Activated T-cell treated with anti-CD3 and anti-CD28 coated beads, Interleukin-2, amount 50 U/mL, for 72 hours (primary cell): ENCODE results near the gene FRMD1. TPM values are rescaled to one million over a fixed set of nuclear protein-coding genes. Genes with fewer than 3 reads are reported as not detected.

Source experiments
- ATAC-seq, 2 donors: fragments of 150-1000 bp; cut with Tn5 transposase; replicated peaks in 1 of 2; 2 replicates each; pipeline ENCODE4 v1.10.0; 2021; ENCODE audit warnings: moderate library complexity in 2 of 2, mild to moderate bottlenecking in 1 of 2
- DNase-seq, 2 donors: peaks; one replicate each; pipeline ENCODE4 v3.0.0; 2021 to 2022; ENCODE audit warnings: mixed read lengths in 1 of 2
- H3K27ac Mint-ChIP-seq: one replicate; pipeline ENCODE4 v1.8.0; 2022; ENCODE audit warnings: mild to moderate bottlenecking, moderate library complexity, mixed read lengths
- H3K27me3 Mint-ChIP-seq: one replicate; pipeline ENCODE4 v1.8.0; 2022; ENCODE audit warnings: low read depth, mixed read lengths
- H3K36me3 Mint-ChIP-seq, 2 donors: one replicate each; pipeline ENCODE4 v1.8.0; 2022; ENCODE audit warnings: mixed read lengths in 2 of 2, mild to moderate bottlenecking in 1 of 2; ENCODE audit not compliant: insufficient read depth in 2 of 2
- H3K4me1 Mint-ChIP-seq: one replicate; pipeline ENCODE4 v1.8.0; 2022; ENCODE audit warnings: low read depth, mixed read lengths
- H3K4me3 Mint-ChIP-seq, 2 donors: one replicate each; pipeline ENCODE4 v1.8.0; 2022; ENCODE audit warnings: mild to moderate bottlenecking in 2 of 2, mixed read lengths in 2 of 2, moderate library complexity in 2 of 2
- H3K9me3 Mint-ChIP-seq, 2 donors: one replicate each; pipeline ENCODE4 v1.8.0; 2022; ENCODE audit warnings: mixed read lengths in 2 of 2
- total RNA-seq, 2 donors: library from RNA; stranded (reverse); gene quantifications; one replicate each; pipeline ENCODE4 v1.2.3, GENCODE V29; 2022

The FRMD1 gene
- total RNA-seq, 2 donors from 2014 or later = 0.05 to 0.09 TPM

DNA sequence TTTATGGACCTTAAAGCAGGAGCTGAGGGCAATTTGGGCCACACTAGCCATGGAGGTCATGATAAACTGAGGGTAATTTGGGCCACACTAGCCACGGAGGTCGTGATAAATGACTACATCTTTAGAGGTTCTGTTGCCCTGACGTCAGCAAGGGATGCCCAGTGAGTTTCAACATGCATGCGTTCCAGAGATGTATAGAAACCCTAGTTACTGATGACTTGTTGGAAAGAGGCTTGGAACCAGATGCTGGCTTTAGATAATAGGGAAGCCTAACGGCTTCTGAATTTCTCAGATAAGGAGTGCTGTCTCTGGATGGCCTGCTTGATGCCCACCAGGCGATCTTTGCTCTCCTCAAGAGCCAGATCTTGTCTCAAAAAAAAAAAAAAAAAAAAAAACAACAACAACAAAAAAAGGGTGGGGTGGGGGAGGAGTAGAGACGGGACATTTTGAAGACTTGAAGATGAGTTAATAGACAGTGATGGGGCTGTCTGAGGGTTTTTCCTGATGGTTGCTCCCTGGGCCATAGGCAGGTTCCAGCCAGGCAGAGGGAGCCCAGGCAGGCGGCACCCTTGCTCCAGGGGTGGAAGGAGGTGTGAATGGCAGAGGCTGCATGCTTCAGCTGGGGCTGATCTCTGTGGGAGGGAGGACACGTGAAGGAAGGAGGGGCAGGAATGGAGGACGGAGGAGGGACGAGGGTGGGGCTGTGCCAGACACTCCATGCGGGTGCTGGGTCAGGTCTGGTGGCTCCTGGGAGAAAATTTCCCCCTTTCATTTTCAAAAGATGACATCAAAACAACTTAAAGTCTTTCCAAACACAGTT lies 27.0 kb upstream of the FRMD1 start:
- DNase-seq = no peak
- no peaks in the 10 kb centered on the region for H3K9me3 Mint-ChIP-seq
- H3K36me3 Mint-ChIP-seq = no peaks in the 10 kb centered on the region
- no peak overlapping the region for H3K27ac Mint-ChIP-seq
- H3K4me1 Mint-ChIP-seq = no peaks in the 10 kb centered on the region
- no peak for ATAC-seq
- peaks cover 48% of the 10 kb centered on the region for H3K27me3 Mint-ChIP-seq
- no peak overlapping the region for H3K4me3 Mint-ChIP-seq

DNA sequence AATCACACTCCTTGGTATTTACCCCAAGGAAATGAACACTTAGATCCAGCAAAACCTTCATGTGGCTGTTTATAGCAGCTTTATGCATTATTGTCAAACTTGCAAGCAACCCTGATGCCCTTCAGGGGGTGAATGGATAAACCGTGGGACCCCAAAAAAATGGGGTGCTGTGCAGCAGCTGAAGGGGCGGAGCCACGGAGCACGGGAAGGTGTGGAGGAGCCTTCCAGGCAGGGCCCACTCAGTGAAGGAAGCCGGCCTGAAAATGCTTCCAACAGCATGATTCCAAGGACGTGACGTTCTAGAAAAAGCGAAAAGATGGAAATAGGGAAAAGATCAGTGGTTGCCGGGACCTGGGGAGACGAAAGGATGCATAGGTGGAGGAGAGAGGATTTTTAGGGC lies 25.6 kb upstream of the FRMD1 start:
- H3K4me1 Mint-ChIP-seq = no peaks in the 10 kb centered on the region
- H3K9me3 Mint-ChIP-seq = no peaks in the 10 kb centered on the region
- no peaks in the 10 kb centered on the region for H3K36me3 Mint-ChIP-seq
- H3K27me3 Mint-ChIP-seq = peaks cover 53% of the 10 kb centered on the region
- DNase-seq (no peak), ATAC-seq (no peak)
- no peak overlapping the region for H3K27ac Mint-ChIP-seq
- no peak overlapping the region for H3K4me3 Mint-ChIP-seq

DNA sequence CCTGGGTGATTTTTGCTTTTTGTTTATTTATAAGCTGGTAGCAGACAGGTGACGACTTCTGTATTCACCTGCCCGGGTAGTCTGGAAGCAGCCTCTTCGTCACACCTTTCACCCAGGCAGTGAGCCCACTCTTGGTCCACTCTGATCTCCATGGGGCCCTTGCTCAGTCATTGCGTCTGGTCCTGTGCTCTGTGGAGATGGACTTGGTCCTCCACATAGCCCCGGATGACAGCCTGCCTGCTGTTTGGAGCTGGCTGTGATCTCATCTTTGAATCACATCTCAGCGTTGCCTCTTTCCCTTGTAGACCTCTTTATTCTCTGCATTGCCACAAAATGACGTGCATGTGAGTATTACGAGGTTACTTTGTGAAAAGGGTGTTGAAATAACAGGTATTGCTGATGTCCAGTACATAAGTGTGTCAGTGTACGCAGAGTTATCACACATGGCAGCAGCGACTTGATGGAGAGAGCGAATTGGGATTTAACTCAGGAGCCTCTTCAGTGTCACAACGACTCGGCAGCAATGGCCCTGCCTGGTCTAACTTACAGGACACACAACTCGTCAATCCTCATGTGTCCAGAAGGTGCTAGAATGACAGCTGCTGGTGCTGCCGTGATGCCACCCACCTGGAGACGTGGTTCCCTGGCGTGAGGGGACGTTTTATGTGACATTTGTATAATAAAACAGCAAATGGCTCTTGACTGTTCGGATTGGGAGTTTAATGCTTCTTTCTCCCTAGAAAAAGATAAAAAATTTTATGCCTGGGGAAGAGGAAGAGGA lies 24.2 kb upstream of the FRMD1 start:
- H3K4me3 Mint-ChIP-seq = no peak overlapping the region
- H3K27ac Mint-ChIP-seq = no peak overlapping the region
- H3K36me3 Mint-ChIP-seq = no peaks in the 10 kb centered on the region
- DNase-seq (no peak), ATAC-seq (no peak)
- H3K4me1 Mint-ChIP-seq = no peaks in the 10 kb centered on the region
- H3K27me3 Mint-ChIP-seq = peaks cover 43% of the 10 kb centered on the region
- no peaks in the 10 kb centered on the region for H3K9me3 Mint-ChIP-seq

DNA sequence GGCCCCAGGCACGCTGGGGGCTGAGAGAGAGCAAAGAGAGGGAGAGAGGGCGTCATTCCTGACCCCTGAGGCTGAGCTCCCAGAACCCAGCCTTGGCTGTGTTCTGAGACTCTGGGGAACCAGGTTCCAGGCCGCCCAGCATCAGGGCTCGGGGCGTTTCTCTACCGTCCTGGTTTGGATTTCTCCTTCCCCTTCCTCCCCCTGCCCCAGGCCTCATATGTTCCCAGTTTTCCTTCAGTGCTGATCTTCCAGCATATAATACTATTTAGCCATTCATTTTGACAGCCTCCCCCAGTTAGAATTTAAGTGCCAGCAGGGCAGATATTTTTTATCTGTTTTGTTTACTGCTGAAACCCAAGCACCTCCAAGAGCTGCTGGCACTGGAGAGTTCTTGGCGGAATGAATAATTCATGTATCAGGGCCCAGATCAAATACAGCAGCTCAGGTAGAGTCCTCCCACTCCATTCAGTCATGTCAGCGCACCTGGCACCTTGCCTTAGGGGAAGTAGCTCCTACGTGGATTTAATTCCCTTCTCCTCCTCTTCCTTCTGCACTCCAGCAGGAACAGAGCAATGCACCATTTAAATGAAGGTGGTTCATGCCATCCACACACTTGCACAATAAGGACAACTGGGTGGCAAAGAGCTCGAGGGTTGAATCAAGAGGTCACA lies 23.4 kb upstream of the FRMD1 start:
- no peaks in the 10 kb centered on the region for H3K9me3 Mint-ChIP-seq
- no peaks in the 10 kb centered on the region for H3K36me3 Mint-ChIP-seq
- ATAC-seq (no peak), DNase-seq (no peak)
- no peaks in the 10 kb centered on the region for H3K4me1 Mint-ChIP-seq
- H3K27me3 Mint-ChIP-seq = peaks cover 43% of the 10 kb centered on the region
- no peak overlapping the region for H3K4me3 Mint-ChIP-seq
- no peak overlapping the region for H3K27ac Mint-ChIP-seq

DNA sequence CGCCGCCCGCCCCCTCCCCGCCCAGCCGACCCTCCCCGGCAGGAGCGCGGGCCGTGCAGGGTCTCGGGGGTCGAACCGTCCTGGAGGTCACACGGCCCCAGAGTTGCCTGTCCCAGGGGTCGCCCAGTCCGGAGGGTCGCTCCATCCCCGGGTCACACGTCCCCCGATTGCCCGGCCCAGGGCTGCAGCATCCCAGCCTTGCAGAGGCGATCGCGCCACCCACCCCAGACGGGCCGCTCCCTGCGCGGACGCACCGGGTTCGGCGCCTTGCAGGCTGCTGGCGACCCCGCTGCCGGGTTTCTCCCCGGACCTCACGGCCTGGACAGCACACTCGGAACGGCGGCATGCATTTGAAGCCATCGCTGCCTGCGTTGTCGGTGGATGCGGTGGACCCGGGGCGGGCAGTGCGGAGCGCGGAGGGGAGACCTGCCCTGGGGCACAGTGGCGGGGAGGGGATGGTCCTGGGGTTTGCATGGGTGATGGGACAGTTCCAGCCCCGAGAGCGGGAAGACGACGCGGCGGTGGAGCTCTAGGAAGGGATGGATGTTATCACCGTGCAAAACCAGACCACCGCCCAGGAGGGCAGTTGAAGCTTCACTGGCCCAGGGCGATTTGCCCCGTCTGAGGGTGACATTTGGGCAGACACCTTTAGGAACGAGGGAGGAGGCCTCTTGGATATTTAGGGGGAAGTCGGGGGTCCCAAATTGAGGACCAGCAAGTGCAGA lies 22.7 kb upstream of the FRMD1 start:
- no peaks in the 10 kb centered on the region for H3K4me1 Mint-ChIP-seq
- H3K27me3 Mint-ChIP-seq = peaks cover 43% of the 10 kb centered on the region
- no peak for ATAC-seq
- no peak overlapping the region for H3K4me3 Mint-ChIP-seq
- H3K36me3 Mint-ChIP-seq = no peaks in the 10 kb centered on the region
- no peak for DNase-seq
- H3K27ac Mint-ChIP-seq = no peak overlapping the region
- no peaks in the 10 kb centered on the region for H3K9me3 Mint-ChIP-seq

DNA sequence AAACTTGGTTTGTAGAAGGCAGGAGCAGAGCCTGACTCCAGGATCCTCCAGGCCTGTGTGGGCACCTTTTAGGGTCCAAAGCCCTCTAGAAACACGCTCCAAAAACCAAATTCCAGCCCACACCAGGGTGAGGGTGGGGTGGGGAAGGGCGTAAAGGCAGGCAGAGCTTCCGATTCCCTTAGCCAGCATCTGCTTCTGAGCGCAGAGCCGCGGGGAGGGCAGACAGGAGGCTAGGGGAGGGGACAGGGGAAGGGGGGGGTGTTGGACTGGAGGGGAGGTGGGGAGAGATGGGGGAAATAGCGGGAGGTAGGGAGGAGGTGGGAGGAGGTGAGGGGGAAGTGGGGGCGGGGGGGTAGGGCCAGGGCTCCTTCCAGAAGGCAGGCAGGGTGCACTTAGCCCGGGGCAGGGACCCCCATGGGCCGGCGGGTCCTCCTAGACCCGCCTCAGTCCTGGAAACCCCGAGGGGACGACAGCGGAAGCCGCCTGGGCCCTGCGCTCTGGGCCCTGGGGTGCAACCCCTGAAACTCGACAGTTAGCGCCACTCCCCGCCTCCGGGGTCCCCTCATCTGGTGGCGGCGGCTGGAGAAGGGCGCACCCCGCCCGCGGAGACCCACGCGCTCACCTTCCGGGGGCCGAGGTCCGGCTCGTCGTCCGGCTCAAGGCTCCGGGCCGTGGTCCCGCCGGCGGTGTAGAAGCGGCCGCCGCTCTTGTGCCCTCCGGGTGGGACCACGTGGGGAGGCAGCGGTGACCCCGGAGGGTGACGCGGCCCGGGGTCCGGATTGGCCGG lies 22.0 kb upstream of the FRMD1 start:
- DNase-seq (no peak), ATAC-seq (no peak)
- H3K4me3 Mint-ChIP-seq = no peak overlapping the region
- H3K27ac Mint-ChIP-seq = no peak overlapping the region
- H3K4me1 Mint-ChIP-seq = no peaks in the 10 kb centered on the region
- H3K36me3 Mint-ChIP-seq = no peaks in the 10 kb centered on the region
- no peaks in the 10 kb centered on the region for H3K9me3 Mint-ChIP-seq
- H3K27me3 Mint-ChIP-seq = peaks cover 43% of the 10 kb centered on the region

DNA sequence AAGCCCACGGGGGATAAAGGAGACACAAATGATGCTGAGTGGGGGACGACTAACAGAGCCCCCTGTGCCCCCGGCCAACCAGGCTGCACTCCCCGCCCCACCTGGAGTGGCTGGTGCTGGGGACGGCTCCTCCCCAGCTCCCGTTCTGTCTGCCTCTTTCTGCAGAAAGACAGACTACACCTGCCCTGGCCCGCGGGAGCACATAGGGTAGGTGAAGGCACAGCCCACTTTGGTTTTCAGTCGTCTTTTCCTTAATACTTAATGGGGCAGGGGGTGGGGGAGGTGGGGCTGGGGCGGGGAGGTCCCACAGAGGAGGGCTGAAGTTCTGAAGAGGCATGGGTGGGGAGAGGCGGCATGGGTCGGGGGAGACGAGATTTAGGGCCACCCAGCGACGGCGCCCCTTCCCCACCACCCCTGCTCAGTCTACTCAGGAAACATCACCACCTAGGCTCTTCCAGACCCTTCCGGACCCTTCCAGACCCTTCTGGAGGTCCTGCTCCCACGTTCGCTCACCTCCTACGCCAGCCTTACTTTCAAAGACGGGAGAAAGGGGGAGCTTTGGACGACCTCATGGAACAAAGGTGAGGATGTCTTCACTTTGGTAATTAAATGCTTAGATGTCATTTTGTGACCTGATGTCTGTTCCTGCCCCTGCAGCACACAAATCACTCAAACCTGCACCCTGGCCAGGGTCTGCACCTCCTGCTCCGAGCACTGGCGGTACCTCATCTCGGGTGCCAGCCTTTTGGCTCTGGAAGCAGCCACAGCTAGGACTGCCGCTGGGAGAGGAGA lies 21.2 kb upstream of the FRMD1 start:
- H3K27me3 Mint-ChIP-seq = peaks cover 39% of the 10 kb centered on the region
- H3K36me3 Mint-ChIP-seq = no peaks in the 10 kb centered on the region
- ATAC-seq = no peak
- H3K9me3 Mint-ChIP-seq = no peaks in the 10 kb centered on the region
- H3K27ac Mint-ChIP-seq = no peak overlapping the region
- DNase-seq = no peak
- no peaks in the 10 kb centered on the region for H3K4me1 Mint-ChIP-seq
- no peak overlapping the region for H3K4me3 Mint-ChIP-seq

DNA sequence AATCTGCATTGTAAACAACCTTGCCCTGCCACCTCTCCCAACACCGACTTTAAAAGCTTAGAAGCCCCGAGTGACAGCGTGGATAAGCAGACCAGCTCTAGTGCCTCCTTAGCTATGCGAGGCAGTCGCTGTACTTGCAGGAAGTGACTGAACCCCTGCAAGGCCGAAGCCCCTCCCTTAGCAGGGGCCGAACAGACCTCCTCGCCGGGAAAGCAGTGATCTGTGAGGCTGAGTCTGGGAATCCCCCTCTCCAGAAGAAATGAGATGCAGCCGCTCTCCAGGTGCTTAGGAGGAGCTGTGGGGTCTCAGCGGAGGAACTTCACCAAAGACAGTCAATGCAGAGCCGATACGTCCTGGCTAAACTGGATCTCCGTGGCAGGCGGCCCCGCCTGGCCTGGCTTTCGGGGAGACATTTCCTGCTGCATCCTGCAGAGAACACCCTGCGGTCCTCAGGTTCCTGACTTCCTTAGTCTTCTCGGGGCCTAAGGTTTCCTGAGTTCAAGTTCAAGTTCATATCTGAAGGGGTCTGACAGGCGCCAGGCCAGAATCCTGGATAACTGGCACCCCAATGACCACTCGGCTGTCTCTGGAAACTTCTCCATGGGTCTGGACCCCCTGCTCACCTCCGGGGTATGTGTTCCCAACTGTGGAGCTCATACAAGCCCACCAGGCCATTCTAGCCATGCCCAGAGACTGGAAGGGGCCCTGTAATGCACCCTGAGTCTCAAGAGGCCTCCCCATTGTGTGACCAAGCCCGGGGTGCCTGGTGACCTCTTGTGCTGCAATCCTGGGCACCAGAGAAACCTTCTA lies 20.4 kb upstream of the FRMD1 start:
- ATAC-seq = no peak
- H3K27ac Mint-ChIP-seq = no peak overlapping the region
- H3K27me3 Mint-ChIP-seq = peaks cover 31% of the 10 kb centered on the region
- no peak overlapping the region for H3K4me3 Mint-ChIP-seq
- H3K36me3 Mint-ChIP-seq = no peaks in the 10 kb centered on the region
- DNase-seq = no peak
- H3K4me1 Mint-ChIP-seq = no peaks in the 10 kb centered on the region
- H3K9me3 Mint-ChIP-seq = no peaks in the 10 kb centered on the region

DNA sequence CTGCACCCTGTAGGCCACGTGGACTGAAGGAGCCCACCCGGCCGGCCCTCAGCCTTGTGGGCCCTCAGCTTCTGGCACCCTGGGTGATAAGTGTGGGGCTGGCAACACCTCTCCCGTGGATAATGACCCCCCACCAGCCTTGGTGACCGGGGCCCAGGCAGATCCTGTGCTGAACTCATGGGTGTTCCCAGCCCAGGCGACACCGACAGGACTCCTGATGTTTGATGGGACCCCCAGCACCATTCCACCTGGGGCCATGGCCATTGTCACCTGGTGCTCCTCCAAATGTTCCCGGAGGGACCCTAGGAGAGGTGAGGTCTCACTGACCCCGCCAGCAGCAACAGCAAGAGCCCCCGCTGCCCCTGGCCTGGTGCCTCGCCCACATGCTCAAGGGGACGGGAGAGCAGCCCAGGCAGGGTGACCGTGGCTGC lies 19.4 kb upstream of the FRMD1 start:
- no peaks in the 10 kb centered on the region for H3K4me1 Mint-ChIP-seq
- H3K4me3 Mint-ChIP-seq = no peak overlapping the region
- no peaks in the 10 kb centered on the region for H3K9me3 Mint-ChIP-seq
- no peaks in the 10 kb centered on the region for H3K36me3 Mint-ChIP-seq
- peaks cover 22% of the 10 kb centered on the region for H3K27me3 Mint-ChIP-seq
- no peak for DNase-seq
- no peak overlapping the region for H3K27ac Mint-ChIP-seq
- no peak for ATAC-seq

DNA sequence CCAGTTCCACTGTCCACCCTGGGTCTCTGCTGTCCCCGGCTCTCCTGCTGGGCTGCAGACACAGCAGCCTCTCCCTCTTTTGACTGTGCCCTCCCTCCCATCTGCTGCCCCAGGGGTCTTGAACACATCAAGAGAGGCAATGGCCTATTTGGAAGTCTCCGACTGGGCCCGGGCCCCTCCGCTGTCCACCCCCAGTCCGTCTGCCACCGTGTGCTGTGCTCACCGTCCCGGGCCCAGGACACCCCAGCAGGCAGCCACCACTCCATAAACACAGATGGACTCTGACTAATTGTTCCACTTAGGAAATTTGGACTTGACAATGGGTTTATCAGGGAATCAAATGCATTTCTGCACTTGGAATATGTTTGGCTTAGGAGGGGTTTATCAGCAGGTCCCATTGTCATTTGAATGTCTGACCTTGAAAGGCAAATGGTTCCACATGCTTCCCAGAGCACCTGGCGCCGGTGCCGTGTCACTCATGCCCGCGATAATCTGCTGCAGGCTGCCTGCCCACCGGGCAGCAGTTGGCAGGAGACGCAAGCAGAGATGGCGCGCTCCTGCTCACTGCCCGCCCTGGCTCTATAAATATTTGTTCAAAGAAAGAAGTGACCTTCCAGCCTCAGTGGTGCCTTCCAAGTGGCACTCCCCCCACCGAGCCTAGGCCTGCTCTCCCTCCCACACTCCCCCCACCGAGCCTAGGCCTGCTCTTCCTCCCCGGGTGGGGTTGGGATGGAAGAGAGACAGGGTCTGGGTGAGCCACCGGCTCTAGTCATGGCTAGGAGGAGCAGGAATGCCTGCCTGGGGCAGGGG lies 18.8 kb upstream of the FRMD1 start:
- DNase-seq (no peak), ATAC-seq (no peak)
- H3K27ac Mint-ChIP-seq = no peak overlapping the region
- H3K36me3 Mint-ChIP-seq = no peaks in the 10 kb centered on the region
- no peaks in the 10 kb centered on the region for H3K4me1 Mint-ChIP-seq
- H3K27me3 Mint-ChIP-seq = peaks cover 16% of the 10 kb centered on the region
- H3K9me3 Mint-ChIP-seq = peaks cover 0 to under 1% of the 10 kb centered on the region in 2 donors
- H3K4me3 Mint-ChIP-seq = no peak overlapping the region
